Measurements from ENCODE around the gene WFDC11.

WFDC11 gene

DNA sequence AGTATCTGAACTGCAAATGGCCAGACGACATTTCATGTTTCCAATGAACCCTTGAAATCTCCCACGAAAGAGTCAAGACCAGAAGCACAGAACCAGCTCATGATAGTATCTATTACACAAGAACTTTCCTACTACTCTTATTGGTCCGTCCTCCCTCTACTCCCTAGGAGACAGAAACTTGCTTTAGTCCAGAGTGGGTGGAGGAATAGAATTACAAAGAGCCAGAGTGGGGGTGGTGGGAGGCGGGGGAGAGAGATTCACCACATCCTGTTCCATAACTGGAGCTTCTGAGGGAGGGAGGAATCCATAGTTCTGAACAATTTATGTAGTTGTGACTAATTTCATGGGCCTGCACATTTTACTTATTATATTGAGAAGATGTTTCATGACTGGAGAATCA lies 59.0 kb downstream of the WFDC11 start:
- TF ChIP-seq CEBPB (IDR thresholded peaks at IDR 0.05) = peak; percentile 50; the same call in 1 of the 2 replicates
- TF ChIP-seq NFIC (IDR thresholded peaks at IDR 0.05) = no peak
- peak; percentile 64 for TF ChIP-seq EGR1 (IDR thresholded peaks at IDR 0.05)
- TF ChIP-seq, protein P1, sequence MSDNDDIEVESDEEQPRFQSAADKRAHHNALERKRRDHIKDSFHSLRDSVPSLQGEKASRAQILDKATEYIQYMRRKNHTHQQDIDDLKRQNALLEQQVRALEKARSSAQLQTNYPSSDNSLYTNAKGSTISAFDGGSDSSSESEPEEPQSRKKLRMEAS (IDR thresholded peaks at IDR 0.05) = no peak
- TF ChIP-seq RAD21 (IDR thresholded peaks at IDR 0.05; ENCODE audit: low read depth) = no peak
- no peak for TF ChIP-seq EP300 (IDR thresholded peaks at IDR 0.05; ENCODE audit: borderline replicate concordance)

DNA sequence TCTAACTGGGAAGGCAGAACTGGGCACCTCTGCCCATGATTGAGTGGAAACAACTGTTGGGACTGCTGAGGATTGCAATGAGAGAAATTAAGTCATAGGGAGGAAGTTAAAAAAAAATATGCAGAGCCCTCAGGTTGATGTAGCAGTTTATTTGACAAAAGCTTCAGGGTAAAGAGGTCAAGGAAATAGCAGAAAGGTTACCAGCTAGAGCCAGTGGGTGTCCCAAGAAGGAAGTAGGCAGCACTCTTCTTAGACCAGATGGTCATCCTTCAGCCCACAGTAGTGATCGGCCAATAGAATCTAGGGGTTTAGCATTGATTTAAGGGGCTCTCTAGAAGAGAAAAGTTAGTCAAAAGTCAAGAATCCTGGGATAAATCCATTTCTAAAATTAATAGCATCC lies 62.2 kb downstream of the WFDC11 start:
- TF ChIP-seq TAF1 (IDR thresholded peaks at IDR 0.05; ENCODE audit: low read depth) = no peak
- no peak for TF ChIP-seq RAD21 (IDR thresholded peaks at IDR 0.05; ENCODE audit: low read depth)
- TF ChIP-seq TCF12 (IDR thresholded peaks at IDR 0.05; ENCODE audit: low read depth) = no peak
- TF ChIP-seq TEAD4 (IDR thresholded peaks at IDR 0.05) = no peak
- no peak for TF ChIP-seq NFIC (IDR thresholded peaks at IDR 0.05)
- TF ChIP-seq EGR1 (IDR thresholded peaks at IDR 0.05) = no peak
- no peak for TF ChIP-seq EP300 (IDR thresholded peaks at IDR 0.05; ENCODE audit: borderline replicate concordance)
- TF ChIP-seq, protein P1 (IDR thresholded peaks at IDR 0.05) = no peak

Data from Ishikawa (cell line).